ENCODE measurements around the gene ZSCAN32.

DNA sequence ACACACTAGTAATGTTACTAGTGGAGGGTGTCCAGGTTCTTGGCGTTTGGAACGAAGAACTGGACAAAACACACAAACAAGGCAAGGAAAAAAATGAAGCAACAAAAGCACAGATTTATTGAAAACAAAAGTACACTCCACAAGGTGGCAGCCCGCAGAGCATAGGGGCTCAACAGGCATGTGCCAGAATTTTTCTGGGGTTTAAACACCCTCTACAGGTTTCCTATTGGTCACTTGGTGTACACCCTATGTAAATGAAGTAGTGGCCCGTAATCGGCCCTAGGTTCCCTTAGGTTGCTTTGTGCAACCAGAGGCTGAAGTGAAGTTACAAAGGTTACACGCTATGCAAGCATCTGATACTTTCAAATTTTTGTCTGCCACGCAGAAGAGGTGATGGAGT, 37.0 kb downstream of the ZSCAN32 start:
- TF ChIP-seq, protein P1, sequence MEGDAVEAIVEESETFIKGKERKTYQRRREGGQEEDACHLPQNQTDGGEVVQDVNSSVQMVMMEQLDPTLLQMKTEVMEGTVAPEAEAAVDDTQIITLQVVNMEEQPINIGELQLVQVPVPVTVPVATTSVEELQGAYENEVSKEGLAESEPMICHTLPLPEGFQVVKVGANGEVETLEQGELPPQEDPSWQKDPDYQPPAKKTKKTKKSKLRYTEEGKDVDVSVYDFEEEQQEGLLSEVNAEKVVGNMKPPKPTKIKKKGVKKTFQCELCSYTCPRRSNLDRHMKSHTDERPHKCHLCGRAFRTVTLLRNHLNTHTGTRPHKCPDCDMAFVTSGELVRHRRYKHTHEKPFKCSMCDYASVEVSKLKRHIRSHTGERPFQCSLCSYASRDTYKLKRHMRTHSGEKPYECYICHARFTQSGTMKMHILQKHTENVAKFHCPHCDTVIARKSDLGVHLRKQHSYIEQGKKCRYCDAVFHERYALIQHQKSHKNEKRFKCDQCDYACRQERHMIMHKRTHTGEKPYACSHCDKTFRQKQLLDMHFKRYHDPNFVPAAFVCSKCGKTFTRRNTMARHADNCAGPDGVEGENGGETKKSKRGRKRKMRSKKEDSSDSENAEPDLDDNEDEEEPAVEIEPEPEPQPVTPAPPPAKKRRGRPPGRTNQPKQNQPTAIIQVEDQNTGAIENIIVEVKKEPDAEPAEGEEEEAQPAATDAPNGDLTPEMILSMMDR (IDR thresholded peaks at IDR 0.05): no peak
- no peak for TF ChIP-seq POLR2A (IDR thresholded peaks at IDR 0.05)
